Lung (tissue), 12 donors: ENCODE data around the gene IGLL1. TPM values are rescaled to one million over a fixed set of nuclear protein-coding genes. Genes with fewer than 3 reads are reported as not detected.
"Not testable (repeated sequence)": the region's sequence is repeated elsewhere in the genome, so short reads cannot be mapped to it uniquely, and the experiment has no call there.

ENCODE experiments used
- ATAC-seq: fragments of 200-7000 bp; cut with Tn5 transposase; one replicate; pipeline ENCODE4 v1.9.1; 2020; ENCODE audit warnings: moderate number of reproducible peaks; ENCODE audit not compliant: insufficient read depth, low FRiP score
- DNase-seq, 3 donors: peaks; one replicate each; pipeline ENCODE4 v3.0.0-alpha.2; 2013 to 2017
- H3K27ac ChIP-seq, 2 donors: one replicate each; pipeline ENCODE4 v1.5.1; 2013; ENCODE audit warnings: mild to moderate bottlenecking in 2 of 2, moderate library complexity in 2 of 2, control low read depth in 1 of 2, inconsistent platforms in 1 of 2, low read depth in 1 of 2, low read length in 1 of 2
- H3K27me3 ChIP-seq, 3 donors: one replicate each; pipeline ENCODE4 v1.5.1; 2013; ENCODE audit warnings: low read length in 2 of 3; ENCODE audit not compliant: control insufficient read depth in 3 of 3, insufficient read depth in 3 of 3
- H3K36me3 ChIP-seq, 4 donors: one replicate each; pipeline ENCODE4 v1.5.1; 2013; ENCODE audit warnings: low read length in 4 of 4, mild to moderate bottlenecking in 1 of 4, moderate library complexity in 1 of 4; ENCODE audit not compliant: control insufficient read depth in 4 of 4, insufficient read depth in 4 of 4
- H3K4me1 ChIP-seq, 5 donors: one replicate each; pipeline ENCODE4 v1.5.1; 2013; ENCODE audit warnings: low read length in 5 of 5, mild to moderate bottlenecking in 2 of 5, moderate library complexity in 1 of 5; ENCODE audit not compliant: control insufficient read depth in 5 of 5, insufficient read depth in 5 of 5
- H3K4me3 ChIP-seq: one replicate; pipeline ENCODE4 v1.5.1; 2013; ENCODE audit warnings: mild to moderate bottlenecking, control low read depth, moderate library complexity
- H3K9ac ChIP-seq, 2 donors: one replicate each; pipeline ENCODE4 v1.5.1; 2013; ENCODE audit warnings: low read length in 2 of 2, control low read depth in 1 of 2; ENCODE audit not compliant: insufficient read depth in 1 of 2
- H3K9me3 ChIP-seq, 4 donors: one replicate each; pipeline ENCODE4 v1.5.1; 2013; ENCODE audit warnings: low read length in 3 of 4, mild to moderate bottlenecking in 1 of 4, moderate library complexity in 1 of 4; ENCODE audit not compliant: control insufficient read depth in 4 of 4, insufficient read depth in 3 of 4
- CTCF ChIP-seq: IDR thresholded peaks from 2 replicates; pipeline ENCODE4 v1.5.1; 2012; ENCODE audit warnings: mild to moderate bottlenecking; ENCODE audit errors: control extremely low read depth, extremely low read depth
- WGBS, 2 donors: extraction: QIAGEN DNeasy Blood & Tissue Kit; methylation state at CpG; one replicate each; pipeline ENCODE4 v1.1.7; 2013; 5-methylcytosine and 5-hydroxymethylcytosine counted together
- polyA plus RNA-seq, 2 donors: library from polyadenylated mRNA; stranded (reverse); fragments of 200-250 nt; gene quantifications; one replicate each; pipeline ENCODE4 v1.2.1, GENCODE V29; 2013
- total RNA-seq, 2 donors: library from RNA; depleted of rRNA in 1 of 2; stranded (reverse); fragments of >200 nt in 1 of 2; gene quantifications; one replicate each; pipeline ENCODE4 v1.2.1, GENCODE V29; 2014 to 2021
- donor health status: control.
- donor health status: control.
- donor health status: Bipolar disorder and iron deficiency.
- donor health status: healthy.
- donor health status: DM: yes; HTN: yes; CAD: no.

Gene IGLL1
- total and polyA plus RNA-seq, 4 donors, result 0.16 to 0.28 TPM; not detected in 2

- ATAC-seq, result no peak
- H3K9me3 ChIP-seq, result no peaks in the 10 kb centered on the region
- no peak for DNase-seq
- TF ChIP-seq CTCF, result no peak
- H3K27ac ChIP-seq, result peak overlapping the region in 1 of 2 donors; percentile 28
- H3K27me3 ChIP-seq, result no peaks in the 10 kb centered on the region
- peaks cover 0 to 55% (median 18%) of the 10 kb centered on the region in 5 donors for H3K4me1 ChIP-seq
- no peak overlapping the region for H3K4me3 ChIP-seq
- 73 to 83% methylated on average over 17 of the region's 17 CpGs for WGBS, 2 donors
- no peaks in the 10 kb centered on the region for H3K36me3 ChIP-seq
- no peak overlapping the region for H3K9ac ChIP-seq
Observed at GRCh38 chr22:23536821-23537345, 43.2 kb downstream of the IGLL1 start.

- not testable (repeated sequence) for ATAC-seq, H3K9ac ChIP-seq, H3K9me3 ChIP-seq, H3K4me3 ChIP-seq, H3K36me3 ChIP-seq, H3K27me3 ChIP-seq
- Histone ChIP-seq H3K27ac (peak overlapping the region in 1 of 2 donors; percentile 86), H3K4me1 (peaks cover 0 to 63% (median 18%) of the 10 kb centered on the region in 5 donors)
- peak in 1 of 3 donors; percentile 32 for DNase-seq
- 25 to 36% methylated on average over 5 of the region's 5 CpGs for WGBS, 2 donors
Observed at GRCh38 chr22:23535790-23536661, 44.1 kb downstream of the IGLL1 start.

- DNase-seq, result no peak
- Histone ChIP-seq H3K27me3 (no peaks in the 10 kb centered on the region), H3K27ac (peak overlapping the region in 1 of 2 donors; percentile 86), H3K9me3 (no peaks in the 10 kb centered on the region), H3K9ac (no peak overlapping the region), H3K36me3 (no peaks in the 10 kb centered on the region), H3K4me3 (no peak overlapping the region), H3K4me1 (peaks cover 0 to 72% (median 18%) of the 10 kb centered on the region in 5 donors)
- no peak for ATAC-seq
- TF ChIP-seq CTCF, result no peak
- WGBS, 2 donors, result 89 to 91% methylated on average over 27 to 29 of the region's 29 CpGs
Observed at GRCh38 chr22:23534851-23535717, 45.0 kb downstream of the IGLL1 start.
